Karpas-422 (cell line): ENCODE data around the gene CAVIN1. TPM values are rescaled to one million over a fixed set of nuclear protein-coding genes. Genes with fewer than 3 reads are reported as not detected.

ENCODE experiments used
- DNase-seq: peaks from one replicate; pipeline ENCODE4 v3.0.0-alpha.2; 2015
- H2AFZ ChIP-seq: fragments of 200-600 bp; sonication (generic); 2 replicates; pipeline ENCODE4 v1.6.1; 2014; ENCODE audit warnings: antibody characterized with exemption, low read length, mixed read lengths
- H3K27ac ChIP-seq: fragments of 200-600 bp; sonication (generic); 2 replicates; pipeline ENCODE4 v1.5.1; 2014; ENCODE audit warnings: mild to moderate bottlenecking, low read length, moderate library complexity
- H3K27me3 ChIP-seq: fragments of 200-600 bp; sonication (generic); 2 replicates; pipeline ENCODE4 v1.6.1; 2014; ENCODE audit warnings: low read length, mixed read lengths
- H3K36me3 ChIP-seq: fragments of 200-600 bp; sonication (generic); 2 replicates; pipeline ENCODE4 v1.6.1; 2014; ENCODE audit warnings: low read length, mixed read lengths; ENCODE audit not compliant: insufficient read depth
- H3K4me1 ChIP-seq: fragments of 200-600 bp; sonication (generic); 2 replicates; pipeline ENCODE4 v1.6.1; 2014; ENCODE audit warnings: mild to moderate bottlenecking, low read length, mixed read lengths
- H3K4me2 ChIP-seq: fragments of 200-600 bp; sonication (generic); 2 replicates; pipeline ENCODE4 v1.6.1; 2014; ENCODE audit warnings: low read length, low read depth, mild to moderate bottlenecking; ENCODE audit not compliant: poor library complexity, severe bottlenecking
- H3K4me3 ChIP-seq: fragments of 200-600 bp; sonication (generic); 2 replicates; pipeline ENCODE4 v1.5.1; 2014; ENCODE audit warnings: mild to moderate bottlenecking, antibody characterized with exemption, low read length, mixed read lengths
- H3K79me2 ChIP-seq: fragments of 200-600 bp; sonication (generic); 2 replicates; pipeline ENCODE4 v1.6.1; 2014; ENCODE audit warnings: mild to moderate bottlenecking, low read length, mixed read lengths
- H3K9ac ChIP-seq: fragments of 200-600 bp; sonication (generic); 2 replicates; pipeline ENCODE4 v1.6.0; 2014; ENCODE audit warnings: low read length
- H3K9me2 ChIP-seq: fragments of 200-600 bp; sonication (generic), shearing (Covaris generic); replicated peaks from 2 replicates; pipeline ENCODE4 v1.6.0; 2014; ENCODE audit warnings: mild to moderate bottlenecking, low read length, moderate library complexity; ENCODE audit not compliant: insufficient read depth
- H3K9me3 ChIP-seq: fragments of 300-700, 200-600 bp; sonication (generic); 2 replicates; pipeline ENCODE4 v1.6.1; 2014; ENCODE audit warnings: low read length, mixed read lengths
- H4K20me1 ChIP-seq: fragments of 200-600 bp; sonication (generic); 2 replicates; pipeline ENCODE4 v1.6.1; 2014; ENCODE audit warnings: mild to moderate bottlenecking, antibody characterized with exemption, low read length, low read depth; ENCODE audit not compliant: insufficient read depth
- total RNA-seq: library from RNA; depleted of rRNA; stranded (reverse); fragments of >200 nt; shearing (Covaris generic); gene quantifications from 2 replicates; pipeline ENCODE4 v1.2.3, GENCODE V29; 2014; ENCODE audit warnings: low replicate concordance; rRNA removed

Gene CAVIN1
- total RNA-seq: not detected in 2 replicates

GRCh38 chr17:42422958-42423712 lies at the start of gene CAVIN1:
TSS of gene CAVIN1 (minus strand) at chr17:42423256. CDS start at chr17:42423097, 159 bp downstream.
- no peaks in the 10 kb centered on the region for H3K79me2 ChIP-seq
- no peak within 1 kb of the TSS for H3K27ac ChIP-seq
- DNase-seq: no peak
- H3K36me3 ChIP-seq: no peaks in the 10 kb centered on the region
- H3K4me3 ChIP-seq: no peak within 1 kb of the TSS
- no peaks in the 10 kb centered on the region for H3K9me2 ChIP-seq
- no peaks in the 10 kb centered on the region for H4K20me1 ChIP-seq
- no peaks in the 10 kb centered on the region for H3K27me3 ChIP-seq
- H2AFZ ChIP-seq: no peak within 1 kb of the TSS
- no peak within 1 kb of the TSS for H3K4me2 ChIP-seq
- H3K9ac ChIP-seq: no peak within 1 kb of the TSS
- H3K9me3 ChIP-seq: no peaks in the 10 kb centered on the region
- H3K4me1 ChIP-seq: no peaks in the 10 kb centered on the region

DNA sequence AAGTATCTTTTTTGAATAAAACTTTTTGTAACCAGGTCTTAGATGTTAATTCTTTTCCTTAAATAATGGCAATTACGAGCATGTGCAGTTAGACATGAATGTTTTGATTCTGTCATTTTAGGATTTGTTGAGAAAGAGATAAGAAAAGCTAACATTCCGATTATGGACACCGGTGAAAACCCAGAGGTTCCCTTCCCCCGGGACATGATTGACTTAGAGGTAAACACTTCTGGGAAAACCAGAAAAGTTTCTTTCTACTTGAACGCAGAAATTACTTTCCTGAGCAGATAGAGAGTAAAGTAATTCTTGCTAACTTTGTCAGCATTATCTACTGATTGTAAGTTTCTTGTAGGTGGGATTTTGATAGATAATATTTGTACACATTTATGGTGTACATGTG lies 44.8 kb upstream of the CAVIN1 start:
- no peaks in the 10 kb centered on the region for H3K9me2 ChIP-seq
- peaks cover 40% of the 10 kb centered on the region for H3K36me3 ChIP-seq
- no peaks in the 10 kb centered on the region for H3K4me1 ChIP-seq
- H4K20me1 ChIP-seq: no peaks in the 10 kb centered on the region
- no peaks in the 10 kb centered on the region for H3K9me3 ChIP-seq
- no peak overlapping the region for H3K4me2 ChIP-seq
- H3K9ac ChIP-seq: no peak overlapping the region
- peaks cover 11% of the 10 kb centered on the region; the same call in 1 of the 2 replicates for H3K79me2 ChIP-seq
- no peak overlapping the region for H3K27ac ChIP-seq
- no peaks in the 10 kb centered on the region for H3K27me3 ChIP-seq
- H2AFZ ChIP-seq: no peak overlapping the region
- H3K4me3 ChIP-seq: no peak overlapping the region
- no peak for DNase-seq

DNA sequence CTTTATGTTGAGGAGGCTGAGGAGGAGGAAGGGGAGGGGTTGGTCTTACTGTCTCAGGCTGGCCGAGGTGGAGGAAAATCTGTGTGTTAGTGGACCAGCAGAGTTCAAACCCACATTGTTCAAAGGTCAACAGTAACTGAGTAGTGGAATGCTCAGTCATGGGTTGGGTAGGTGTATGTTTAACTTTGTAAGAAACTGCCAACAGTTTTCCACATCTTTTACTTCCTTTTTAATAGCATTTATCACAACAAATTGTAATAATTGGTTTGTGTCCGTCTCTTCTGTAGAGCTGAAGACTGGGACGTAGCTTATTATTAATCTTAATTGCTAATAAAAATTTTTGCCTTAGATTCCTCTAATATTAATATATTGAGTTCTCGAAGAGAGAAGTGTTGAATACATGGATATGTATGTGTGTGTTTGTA lies 40.9 kb upstream of the CAVIN1 start:
- H3K9ac ChIP-seq: no peak overlapping the region
- H3K79me2 ChIP-seq: peaks cover 38% of the 10 kb centered on the region
- H3K27me3 ChIP-seq: no peaks in the 10 kb centered on the region
- H3K4me3 ChIP-seq: no peak overlapping the region
- H3K9me3 ChIP-seq: no peaks in the 10 kb centered on the region
- peaks cover 15% of the 10 kb centered on the region for H3K4me1 ChIP-seq
- H3K4me2 ChIP-seq: no peak overlapping the region
- DNase-seq: no peak
- peaks cover 28% of the 10 kb centered on the region for H3K36me3 ChIP-seq
- no peaks in the 10 kb centered on the region for H3K9me2 ChIP-seq
- 0 out of 2 replicates have a peak, but pooled peaks cover 3% of the 10 kb centered on the region for H4K20me1 ChIP-seq
- no peak overlapping the region for H2AFZ ChIP-seq
- H3K27ac ChIP-seq: no peak overlapping the region

GRCh38 chr17:42460371-42460770 lies 37.3 kb upstream of the CAVIN1 start:
- Histone ChIP-seq H3K27me3 (no peaks in the 10 kb centered on the region), H3K4me1 (peaks cover 41% of the 10 kb centered on the region), H3K9me3 (no peaks in the 10 kb centered on the region), H3K4me3 (peak overlapping the region; percentile 80), H3K27ac (peak overlapping the region; percentile 73), H4K20me1 (0 out of 2 replicates have a peak, but pooled peaks cover 3% of the 10 kb centered on the region), H3K36me3 (peaks cover 12% of the 10 kb centered on the region; the same call in 1 of the 2 replicates), H3K79me2 (peaks cover 41% of the 10 kb centered on the region), H2AFZ (no peak overlapping the region), H3K9ac (peak overlapping the region; percentile 89), H3K9me2 (no peaks in the 10 kb centered on the region), H3K4me2 (peak overlapping the region; percentile 88)
- DNase-seq: no peak

DNA sequence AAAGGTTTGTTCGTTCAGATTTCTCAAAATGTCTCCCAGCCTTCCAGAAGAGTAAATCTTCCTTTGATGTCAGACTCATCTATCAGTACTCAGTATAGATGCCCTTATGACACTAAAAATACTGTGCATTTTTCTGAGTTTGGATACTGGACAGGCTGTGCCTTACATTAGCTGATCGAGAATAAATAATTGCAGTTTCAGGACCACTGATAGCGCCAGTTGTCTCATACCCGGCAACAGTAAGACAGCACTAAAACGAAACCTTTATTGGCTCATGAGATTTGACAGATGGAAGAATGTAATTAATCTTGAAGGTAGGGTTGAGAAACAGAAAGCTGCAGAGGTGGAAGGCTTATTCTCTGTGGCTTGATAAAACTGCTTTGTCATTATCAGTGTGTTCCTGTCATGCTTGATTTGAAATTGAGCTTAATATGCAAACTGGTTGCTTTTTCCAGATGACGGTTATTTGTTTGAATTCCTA lies 36.8 kb upstream of the CAVIN1 start:
- peaks cover 41% of the 10 kb centered on the region for H3K79me2 ChIP-seq
- peaks cover 12% of the 10 kb centered on the region; the same call in 1 of the 2 replicates for H3K36me3 ChIP-seq
- H3K4me3 ChIP-seq: peak overlapping the region; percentile 80
- DNase-seq: peak; percentile 78
- H3K9me3 ChIP-seq: no peaks in the 10 kb centered on the region
- peak overlapping the region; percentile 73 for H3K27ac ChIP-seq
- peak overlapping the region; percentile 88 for H3K4me2 ChIP-seq
- peak overlapping the region; percentile 89 for H3K9ac ChIP-seq
- 0 out of 2 replicates have a peak, but pooled peaks cover 3% of the 10 kb centered on the region for H4K20me1 ChIP-seq
- H3K4me1 ChIP-seq: peaks cover 41% of the 10 kb centered on the region
- H3K9me2 ChIP-seq: no peaks in the 10 kb centered on the region
- H3K27me3 ChIP-seq: no peaks in the 10 kb centered on the region
- no peak overlapping the region for H2AFZ ChIP-seq

DNA sequence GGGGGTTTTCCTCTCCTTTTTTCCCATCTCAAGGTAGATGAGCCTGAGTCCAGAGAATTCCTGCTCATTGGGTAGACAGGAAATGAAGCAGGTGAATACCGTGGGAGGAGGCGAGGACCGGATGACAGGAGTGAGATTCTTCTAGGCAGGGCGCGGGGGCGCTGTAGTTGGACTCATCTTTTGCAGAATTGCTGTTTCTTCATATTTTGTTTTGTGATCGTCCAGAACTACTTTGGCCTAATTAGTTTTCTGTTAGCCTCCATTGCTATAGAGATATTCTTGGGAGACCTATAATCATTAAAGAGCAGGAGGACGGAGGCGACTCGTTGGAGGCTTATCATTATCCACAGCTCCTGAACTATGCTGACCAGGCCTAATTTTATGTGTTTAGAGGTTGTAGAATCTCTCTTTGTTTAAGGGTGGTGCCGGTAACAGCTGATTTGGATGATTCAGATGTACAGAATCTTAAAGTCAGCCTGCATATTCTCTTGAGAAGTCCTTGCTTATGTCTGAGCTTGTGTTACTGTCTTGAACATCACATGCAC lies 36.3 kb upstream of the CAVIN1 start:
- H2AFZ ChIP-seq: no peak overlapping the region
- H3K9me2 ChIP-seq: no peaks in the 10 kb centered on the region
- H3K27me3 ChIP-seq: no peaks in the 10 kb centered on the region
- H4K20me1 ChIP-seq: 0 out of 2 replicates have a peak, but pooled peaks cover 3% of the 10 kb centered on the region
- peak overlapping the region; percentile 80 for H3K4me3 ChIP-seq
- H3K79me2 ChIP-seq: peaks cover 41% of the 10 kb centered on the region
- peak overlapping the region; percentile 88 for H3K4me2 ChIP-seq
- peaks cover 9% of the 10 kb centered on the region; the same call in 1 of the 2 replicates for H3K36me3 ChIP-seq
- peak overlapping the region; percentile 73 for H3K27ac ChIP-seq
- no peaks in the 10 kb centered on the region for H3K9me3 ChIP-seq
- peak; percentile 69 for DNase-seq
- peak overlapping the region; percentile 89 for H3K9ac ChIP-seq
- peaks cover 41% of the 10 kb centered on the region for H3K4me1 ChIP-seq

DNA sequence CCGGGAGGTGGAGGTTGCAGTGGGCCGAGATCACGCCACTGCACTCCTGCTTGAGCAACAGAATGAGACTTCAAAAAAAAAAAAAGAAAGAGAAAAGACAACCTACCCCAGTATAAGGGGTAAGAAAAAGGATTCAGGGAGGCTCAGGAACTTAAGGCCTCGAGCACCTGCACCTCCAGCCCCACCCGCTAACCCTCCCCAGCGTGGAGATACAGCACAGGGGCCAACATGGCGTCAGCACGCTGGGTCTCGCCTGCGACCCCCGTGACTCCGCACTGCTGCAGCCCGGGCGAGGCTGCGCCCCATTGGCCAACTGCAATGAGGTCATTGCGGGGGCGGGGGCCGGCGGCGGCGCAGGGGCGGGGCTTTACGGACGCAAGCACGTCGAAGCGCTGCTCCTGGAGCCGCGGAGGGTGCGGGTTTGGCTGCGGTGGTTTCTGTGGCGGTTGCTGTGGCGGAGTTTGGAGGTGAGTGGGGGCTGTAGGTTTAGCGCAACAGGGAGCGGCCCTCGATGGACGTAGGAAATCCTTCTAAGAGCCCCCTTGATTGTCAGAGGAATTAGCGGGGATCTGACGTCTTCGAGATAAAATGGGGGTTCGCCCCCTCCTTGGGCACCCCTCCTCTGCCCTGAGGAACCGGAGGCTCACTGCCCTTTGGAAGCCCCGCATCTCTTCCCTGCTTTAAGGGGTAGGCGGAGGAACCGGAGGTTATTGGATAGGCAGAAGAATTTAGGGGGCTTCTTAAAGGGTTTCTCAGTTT lies 35.6 kb upstream of the CAVIN1 start, which contains the start of gene ATP6V0A1:
Gene ATP6V0A1, plus strand, starts transcription at position 382 of the 759 bp plus-strand sequence. CDS start 2,017 bp downstream, outside the sequence.
- peaks cover 47% of the 10 kb centered on the region for H3K4me1 ChIP-seq
- peaks cover 36% of the 10 kb centered on the region for H3K79me2 ChIP-seq
- H2AFZ ChIP-seq: peak within 1 kb of the TSS; percentile 32; the same call in 1 of the 2 replicates

More for the DNA sequence above, 35.6 kb upstream of the CAVIN1 start, which contains the start of gene ATP6V0A1:
- Histone ChIP-seq H3K4me3 (peak within 1 kb of the TSS; percentile 80), H3K9me2 (no peaks in the 10 kb centered on the region), H4K20me1 (0 out of 2 replicates have a peak, but pooled peaks cover 3% of the 10 kb centered on the region), H3K36me3 (peaks cover 9% of the 10 kb centered on the region; the same call in 1 of the 2 replicates), H3K9me3 (no peaks in the 10 kb centered on the region), H3K27ac (peak within 1 kb of the TSS; percentile 73), H3K9ac (peak within 1 kb of the TSS; percentile 89), H3K27me3 (no peaks in the 10 kb centered on the region), H3K4me2 (peak within 1 kb of the TSS; percentile 88)
- peak; percentile 96 for DNase-seq
